Measurements from ENCODE around the gene CASTOR2. TPM values are rescaled to one million over a fixed set of nuclear protein-coding genes. Genes with fewer than 3 reads are reported as not detected.
"Not testable (repeated sequence)": the region's sequence is repeated elsewhere in the genome, so short reads cannot be mapped to it uniquely, and the experiment has no call there.

CASTOR2 gene
- total RNA-seq = 1 to 10 TPM; 2.5 TPM

- H3K4me1 Mint-ChIP-seq; CTCF ChIA-PET; intact Hi-C loops (cut with DNase I, micrococcal nuclease); H3K9me3 Mint-ChIP-seq (ENCODE audit: low read depth); POLR2A ChIA-PET; H3K27me3 Mint-ChIP-seq; H3K27ac Mint-ChIP-seq; H3K36me3 Mint-ChIP-seq (ENCODE audit: low read depth): not testable (repeated sequence)
- DNase-seq (peak; percentile 87), ATAC-seq (peak; percentile 90)
- H3K4me3 Mint-ChIP-seq = peak within 1 kb of the TSS; percentile 45
These were observed at the start of gene CASTOR2 for GRCh38 chr7:74964511-74965119. Gene CASTOR2, plus strand, starts transcription at chr7:74964705. Its CDS starts 281 bp downstream, at chr7:74964986.

GRCh38 chr7:74922321-74922890 lies 42.1 kb upstream of the CASTOR2 start:
- H3K27me3 Mint-ChIP-seq; intact Hi-C loops (cut with DNase I, micrococcal nuclease); H3K4me3 Mint-ChIP-seq; ATAC-seq; H3K9me3 Mint-ChIP-seq (ENCODE audit: low read depth); CTCF ChIA-PET; H3K27ac Mint-ChIP-seq; DNase-seq; H3K36me3 Mint-ChIP-seq (ENCODE audit: low read depth); H3K4me1 Mint-ChIP-seq; POLR2A ChIA-PET: not testable (repeated sequence)

- H3K9me3 Mint-ChIP-seq (ENCODE audit: low read depth); POLR2A ChIA-PET; H3K4me1 Mint-ChIP-seq; H3K4me3 Mint-ChIP-seq; ATAC-seq; DNase-seq; H3K36me3 Mint-ChIP-seq (ENCODE audit: low read depth); H3K27ac Mint-ChIP-seq; H3K27me3 Mint-ChIP-seq; intact Hi-C loops (cut with DNase I, micrococcal nuclease): not testable (repeated sequence)
- CTCF ChIA-PET = interaction anchor here (0.6 kb wide), 1 partner anchor 76 kb away, joined by 3 read pairs; no protein-coding TSS in a partner anchor
These were observed 40.9 kb upstream of the CASTOR2 start for GRCh38 chr7:74923644-74924043.

- peak; percentile 77 for ATAC-seq
- H3K9me3 Mint-ChIP-seq (ENCODE audit: low read depth); DNase-seq; CTCF ChIA-PET; H3K27me3 Mint-ChIP-seq; H3K4me1 Mint-ChIP-seq; H3K36me3 Mint-ChIP-seq (ENCODE audit: low read depth); intact Hi-C loops (cut with DNase I, micrococcal nuclease); H3K27ac Mint-ChIP-seq; POLR2A ChIA-PET; H3K4me3 Mint-ChIP-seq: not testable (repeated sequence)
These were observed 37.5 kb upstream of the CASTOR2 start for GRCh38 chr7:74926968-74927367.

GRCh38 chr7:74931563-74932328 lies 32.8 kb upstream of the CASTOR2 start:
- CTCF ChIA-PET, H3K4me1 Mint-ChIP-seq: not testable (repeated sequence)

GRCh38 chr7:74939429-74939828 lies 25.1 kb upstream of the CASTOR2 start:
- H3K4me1 Mint-ChIP-seq; intact Hi-C loops (cut with DNase I, micrococcal nuclease); ATAC-seq; H3K4me3 Mint-ChIP-seq; CTCF ChIA-PET; H3K9me3 Mint-ChIP-seq (ENCODE audit: low read depth); POLR2A ChIA-PET; DNase-seq; H3K36me3 Mint-ChIP-seq (ENCODE audit: low read depth); H3K27ac Mint-ChIP-seq; H3K27me3 Mint-ChIP-seq: not testable (repeated sequence)

More at GRCh38 chr7:74931563-74932328, 32.8 kb upstream of the CASTOR2 start:
- H3K4me3 Mint-ChIP-seq; H3K27me3 Mint-ChIP-seq; DNase-seq; POLR2A ChIA-PET; H3K9me3 Mint-ChIP-seq (ENCODE audit: low read depth); intact Hi-C loops (cut with DNase I, micrococcal nuclease); H3K27ac Mint-ChIP-seq; ATAC-seq; H3K36me3 Mint-ChIP-seq (ENCODE audit: low read depth): not testable (repeated sequence)

- POLR2A ChIA-PET; H3K27ac Mint-ChIP-seq; intact Hi-C loops (cut with DNase I, micrococcal nuclease); CTCF ChIA-PET; H3K9me3 Mint-ChIP-seq (ENCODE audit: low read depth); ATAC-seq; DNase-seq; H3K27me3 Mint-ChIP-seq; H3K36me3 Mint-ChIP-seq (ENCODE audit: low read depth); H3K4me3 Mint-ChIP-seq; H3K4me1 Mint-ChIP-seq: not testable (repeated sequence)
These were observed 23.0 kb upstream of the CASTOR2 start for GRCh38 chr7:74941302-74942069.

GRCh38 chr7:74943923-74944322 lies 20.6 kb upstream of the CASTOR2 start:
- intact Hi-C loops (cut with DNase I, micrococcal nuclease); H3K27me3 Mint-ChIP-seq; H3K27ac Mint-ChIP-seq; H3K4me3 Mint-ChIP-seq; DNase-seq; H3K4me1 Mint-ChIP-seq; CTCF ChIA-PET; POLR2A ChIA-PET; H3K9me3 Mint-ChIP-seq (ENCODE audit: low read depth); ATAC-seq; H3K36me3 Mint-ChIP-seq (ENCODE audit: low read depth): not testable (repeated sequence)

GRCh38 chr7:74947741-74948140 lies 16.8 kb upstream of the CASTOR2 start:
- H3K27ac Mint-ChIP-seq; POLR2A ChIA-PET; ATAC-seq; H3K9me3 Mint-ChIP-seq (ENCODE audit: low read depth); H3K4me3 Mint-ChIP-seq; CTCF ChIA-PET; H3K36me3 Mint-ChIP-seq (ENCODE audit: low read depth); H3K27me3 Mint-ChIP-seq; H3K4me1 Mint-ChIP-seq; DNase-seq; intact Hi-C loops (cut with DNase I, micrococcal nuclease): not testable (repeated sequence)

GRCh38 chr7:74953774-74954173 lies 10.7 kb upstream of the CASTOR2 start:
- CTCF ChIA-PET; H3K27me3 Mint-ChIP-seq; ATAC-seq; DNase-seq; H3K36me3 Mint-ChIP-seq (ENCODE audit: low read depth); H3K27ac Mint-ChIP-seq; H3K9me3 Mint-ChIP-seq (ENCODE audit: low read depth); H3K4me3 Mint-ChIP-seq; H3K4me1 Mint-ChIP-seq; POLR2A ChIA-PET; intact Hi-C loops (cut with DNase I, micrococcal nuclease): not testable (repeated sequence)

- intact Hi-C loops (cut with DNase I, micrococcal nuclease); H3K27me3 Mint-ChIP-seq; ATAC-seq; H3K4me1 Mint-ChIP-seq; CTCF ChIA-PET; H3K36me3 Mint-ChIP-seq (ENCODE audit: low read depth); H3K27ac Mint-ChIP-seq; DNase-seq; H3K9me3 Mint-ChIP-seq (ENCODE audit: low read depth); POLR2A ChIA-PET; H3K4me3 Mint-ChIP-seq: not testable (repeated sequence)
These were observed 6.2 kb upstream of the CASTOR2 start for GRCh38 chr7:74958328-74958727.

Data from activated CD4-positive, alpha-beta T cell treated with anti-CD3 and anti-CD28 coated beads for 36 hours (primary cell).